Mucosa of descending colon (tissue), 3 donors: ENCODE results near the gene SPTSSB. TPM values are rescaled to one million over a fixed set of nuclear protein-coding genes. Genes with fewer than 3 reads are reported as not detected.

Source experiments
- ATAC-seq: fragments of 200-7000 bp; cut with Tn5 transposase; one replicate; pipeline ENCODE4 v1.9.1; 2020; ENCODE audit warnings: mild to moderate bottlenecking, moderate library complexity
- DNase-seq, 3 donors: peaks; one replicate each; pipeline ENCODE4 v3.0.0-alpha.2; 2020
- H3K36me3 ChIP-seq: fragments of 200-600 bp; one replicate; pipeline ENCODE4 v1.8.0; 2021; ENCODE audit warnings: low read depth, mild to moderate bottlenecking
- H3K4me1 ChIP-seq: fragments of 200-600 bp; one replicate; pipeline ENCODE4 v1.8.0; 2021; ENCODE audit warnings: low read depth, mild to moderate bottlenecking
- H3K4me3 ChIP-seq: fragments of 200-600 bp; one replicate; pipeline ENCODE4 v1.8.0; 2021; ENCODE audit warnings: mild to moderate bottlenecking
- H3K9me3 ChIP-seq: fragments of 200-600 bp; one replicate; pipeline ENCODE4 v1.8.0; 2021; ENCODE audit warnings: mild to moderate bottlenecking
- intact Hi-C, 2 donors: fragments of 100-400 bp; cut with DNase I in 1 of 2; cut with micrococcal nuclease in 1 of 2; formaldehyde crosslinking; loops; one replicate each; pipeline versions ENCODE4 v1.11.0 to v1.11.1; 2022; cut with DNase I, micrococcal nuclease
- total RNA-seq, 3 donors: library from RNA; stranded (reverse); fragmentation: NEBNext Ultra II Directional in 2 of 3; extraction: Animal tissue kit (Norgen Biotek cat#: 25700) in 2 of 3; gene quantifications; one replicate each; pipeline versions ENCODE4 v1.2.1 to v1.2.4, GENCODE V29; 2021 to 2023
- TF ChIP-seq, protein P1 (sequence below): fragments of 200-600 bp; IDR thresholded peaks from one replicate; pipeline ENCODE4 v1.8.0; 2022; ENCODE audit warnings: antibody characterized with exemption, mild to moderate bottlenecking
- donor health status: DM: no; HTN: no; CAD: no; lungs with moderate emphysema.
- donor health status: DM: no; HTN: no; CAD: no.
- donor health status: DM: no; HTN: yes; CAD: no.

SPTSSB gene
- total RNA-seq, 3 donors from 2014 or later: 0.65 to 1.9 (median 0.66) TPM

DNA sequence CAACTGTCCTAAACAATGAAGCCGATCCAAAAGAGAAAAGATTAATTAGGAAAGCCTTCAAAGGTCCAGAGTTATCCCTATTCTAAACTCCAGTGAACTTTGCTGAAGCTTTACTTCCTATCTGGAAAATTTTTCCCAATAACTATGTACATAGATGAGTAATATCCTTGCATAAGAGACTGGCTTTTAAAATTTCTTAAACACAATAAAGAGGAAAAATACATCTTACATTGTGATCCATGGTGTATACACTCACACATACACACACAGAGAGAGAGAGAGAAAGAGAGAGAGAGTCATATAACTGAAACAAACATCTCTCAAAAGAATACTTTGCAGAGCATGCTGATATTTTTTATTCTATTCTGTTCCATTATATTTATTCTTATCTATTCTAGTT, 20.0 kb downstream of the SPTSSB start:
- H3K4me3 ChIP-seq: no peak overlapping the region
- TF ChIP-seq, protein P1, sequence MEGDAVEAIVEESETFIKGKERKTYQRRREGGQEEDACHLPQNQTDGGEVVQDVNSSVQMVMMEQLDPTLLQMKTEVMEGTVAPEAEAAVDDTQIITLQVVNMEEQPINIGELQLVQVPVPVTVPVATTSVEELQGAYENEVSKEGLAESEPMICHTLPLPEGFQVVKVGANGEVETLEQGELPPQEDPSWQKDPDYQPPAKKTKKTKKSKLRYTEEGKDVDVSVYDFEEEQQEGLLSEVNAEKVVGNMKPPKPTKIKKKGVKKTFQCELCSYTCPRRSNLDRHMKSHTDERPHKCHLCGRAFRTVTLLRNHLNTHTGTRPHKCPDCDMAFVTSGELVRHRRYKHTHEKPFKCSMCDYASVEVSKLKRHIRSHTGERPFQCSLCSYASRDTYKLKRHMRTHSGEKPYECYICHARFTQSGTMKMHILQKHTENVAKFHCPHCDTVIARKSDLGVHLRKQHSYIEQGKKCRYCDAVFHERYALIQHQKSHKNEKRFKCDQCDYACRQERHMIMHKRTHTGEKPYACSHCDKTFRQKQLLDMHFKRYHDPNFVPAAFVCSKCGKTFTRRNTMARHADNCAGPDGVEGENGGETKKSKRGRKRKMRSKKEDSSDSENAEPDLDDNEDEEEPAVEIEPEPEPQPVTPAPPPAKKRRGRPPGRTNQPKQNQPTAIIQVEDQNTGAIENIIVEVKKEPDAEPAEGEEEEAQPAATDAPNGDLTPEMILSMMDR: no peak
- intact Hi-C loops: no loop called here
- no peaks in the 10 kb centered on the region for H3K9me3 ChIP-seq
- ATAC-seq: no peak
- no peak for DNase-seq
- no peaks in the 10 kb centered on the region for H3K4me1 ChIP-seq
- H3K36me3 ChIP-seq: no peaks in the 10 kb centered on the region

DNA sequence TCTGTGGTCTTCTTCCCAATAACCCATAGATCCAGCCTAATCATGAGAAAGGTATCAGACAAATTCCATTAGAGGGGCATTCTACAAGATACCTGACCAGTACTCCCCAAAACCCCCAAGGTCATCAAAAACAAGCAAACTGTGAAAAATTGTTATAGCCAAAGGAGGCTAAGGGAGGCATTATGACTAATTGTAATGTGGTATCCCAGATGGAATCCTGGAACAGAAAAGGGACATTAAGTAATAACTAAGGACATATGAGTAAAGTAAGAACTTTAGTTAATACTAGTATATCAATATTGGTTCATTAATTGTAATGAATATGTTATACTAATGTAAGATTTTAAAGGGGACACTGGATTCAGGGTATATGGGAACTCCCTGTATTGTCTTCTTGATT, 20.4 kb downstream of the SPTSSB start:
- Histone ChIP-seq H3K4me1 (no peaks in the 10 kb centered on the region), H3K36me3 (no peaks in the 10 kb centered on the region), H3K4me3 (no peak overlapping the region), H3K9me3 (no peaks in the 10 kb centered on the region)
- ATAC-seq (no peak), DNase-seq (no peak)
- intact Hi-C loops: no loop called here
- TF ChIP-seq, protein P1: no peak

- TF ChIP-seq, protein P1: no peak
- no peaks in the 10 kb centered on the region for H3K4me1 ChIP-seq
- H3K4me3 ChIP-seq: no peak overlapping the region
- intact Hi-C loops: no loop called here
- DNase-seq (no peak), ATAC-seq (peak; percentile 39)
- no peaks in the 10 kb centered on the region for H3K9me3 ChIP-seq
- H3K36me3 ChIP-seq: no peaks in the 10 kb centered on the region
Observed at GRCh38 chr3:161349529-161350312, 21.6 kb downstream of the SPTSSB start.

- Histone ChIP-seq H3K9me3 (no peaks in the 10 kb centered on the region), H3K4me3 (no peak overlapping the region), H3K4me1 (no peaks in the 10 kb centered on the region), H3K36me3 (no peaks in the 10 kb centered on the region)
- intact Hi-C loops: no loop called here
- no peak for DNase-seq
- TF ChIP-seq, protein P1: no peak
- no peak for ATAC-seq
Observed at GRCh38 chr3:161348796-161349400, 22.4 kb downstream of the SPTSSB start.

- intact Hi-C loops: no loop called here
- no peaks in the 10 kb centered on the region for H3K36me3 ChIP-seq
- ATAC-seq: no peak
- DNase-seq: no peak
- H3K4me3 ChIP-seq: no peak overlapping the region
- no peaks in the 10 kb centered on the region for H3K9me3 ChIP-seq
- TF ChIP-seq, protein P1: no peak
- H3K4me1 ChIP-seq: no peaks in the 10 kb centered on the region
Observed at GRCh38 chr3:161347726-161348125, 23.6 kb downstream of the SPTSSB start.
